SIG-M5 treated with dmso at 0.1 percent for 504 hours (cell line): ENCODE data around the gene SERINC4.

Experiments
- DNase-seq: peaks from one replicate; lab custom pipeline; 2025; ENCODE audit not compliant: unreplicated experiment; lab: John Stamatoyannopoulos, UW

Gene SERINC4

DNA sequence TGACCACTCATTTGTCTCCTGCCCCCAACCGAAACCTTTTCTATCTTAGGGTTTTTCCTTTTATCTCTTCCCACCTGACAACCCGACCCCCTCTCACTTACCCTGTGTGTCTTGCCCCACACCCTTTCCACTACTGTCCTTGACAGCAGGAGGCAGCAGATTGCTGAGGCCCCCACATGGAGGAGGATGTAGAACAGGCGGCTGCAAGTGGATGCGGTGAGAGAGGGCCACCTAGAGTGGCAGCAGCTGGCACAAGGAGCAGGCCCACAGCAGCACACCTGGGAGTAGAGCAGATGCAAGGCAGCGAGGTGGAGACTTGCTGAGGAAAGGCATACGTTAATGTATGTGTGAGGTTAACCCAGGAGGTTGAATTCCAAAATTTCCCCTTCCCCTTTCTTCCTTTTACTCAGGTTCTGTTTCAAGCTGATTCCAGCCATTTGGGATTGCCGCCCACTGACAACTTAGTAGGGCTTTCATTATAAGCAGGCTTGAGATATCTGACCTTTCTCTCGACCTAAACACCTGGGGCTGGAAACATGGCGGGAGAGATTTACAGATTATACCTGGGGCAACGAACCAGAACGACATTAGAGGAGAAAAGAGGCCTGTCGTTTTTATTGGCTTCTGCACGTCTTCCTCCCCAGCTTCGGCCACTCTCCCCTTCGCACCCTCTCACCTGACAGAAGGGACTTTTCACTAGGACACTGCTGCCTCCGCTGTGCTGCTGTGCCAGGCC lies 643 bp downstream of the SERINC4 start:
- no peak for DNase-seq

DNA sequence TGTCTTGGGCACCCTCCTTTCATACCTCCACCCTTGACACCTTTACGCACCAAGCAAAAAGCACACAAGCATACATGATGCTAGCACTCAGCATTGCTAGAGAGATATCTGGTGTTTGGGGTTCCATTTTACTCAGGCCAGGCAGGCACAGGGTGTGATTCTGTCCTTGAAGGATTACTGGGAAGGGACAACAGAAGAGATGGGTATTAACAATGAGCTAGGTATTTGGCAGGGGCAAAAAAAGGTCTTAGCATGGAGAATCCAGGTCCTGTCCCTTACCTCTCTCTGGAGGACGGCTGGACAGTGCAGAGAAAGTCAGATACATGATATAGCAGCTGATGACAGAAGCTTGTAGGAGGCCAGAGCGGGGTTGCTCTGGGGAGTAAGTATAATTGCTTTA lies 3.5 kb downstream of the SERINC4 start:
- DNase-seq = no peak

DNA sequence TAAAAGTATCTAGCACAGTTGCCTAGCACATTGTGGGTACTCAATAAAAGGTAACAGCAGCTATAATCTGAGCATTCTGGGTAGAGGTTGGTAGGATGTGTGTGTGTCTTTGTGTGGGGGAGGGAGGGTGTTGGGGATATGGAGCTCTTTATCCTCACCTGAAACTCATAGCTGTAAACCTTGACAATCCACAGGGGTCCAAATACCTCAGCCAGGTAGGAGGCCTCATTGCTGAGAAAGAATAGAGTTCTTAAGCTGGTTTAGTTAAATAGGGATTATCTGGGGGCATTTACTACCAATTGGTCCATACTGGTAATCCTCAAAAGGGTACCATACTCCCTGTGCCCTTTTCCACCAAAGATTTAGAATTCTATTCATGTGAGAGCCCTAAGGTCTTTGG lies 4.0 kb downstream of the SERINC4 start:
- DNase-seq = no peak

DNA sequence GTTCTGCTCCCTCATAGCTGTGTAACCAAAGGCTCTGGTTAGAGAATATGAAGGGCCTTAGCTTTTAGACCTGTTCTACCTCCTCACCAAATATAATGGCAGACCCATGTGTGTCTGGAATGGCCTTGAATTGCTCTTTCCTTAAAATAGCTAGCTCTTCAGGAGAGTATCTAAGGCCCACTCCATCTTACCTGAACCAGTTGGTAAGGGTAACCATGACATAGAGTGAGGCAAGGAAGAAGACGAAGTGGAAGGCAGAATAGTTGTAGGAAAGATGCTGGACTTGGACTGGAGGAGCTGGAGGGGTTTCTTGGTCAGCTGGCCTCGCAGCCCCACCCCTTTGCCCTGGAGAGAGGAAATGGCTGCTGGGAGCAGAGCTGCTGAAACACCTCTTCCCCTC lies 4.8 kb downstream of the SERINC4 start:
- no peak for DNase-seq

DNA sequence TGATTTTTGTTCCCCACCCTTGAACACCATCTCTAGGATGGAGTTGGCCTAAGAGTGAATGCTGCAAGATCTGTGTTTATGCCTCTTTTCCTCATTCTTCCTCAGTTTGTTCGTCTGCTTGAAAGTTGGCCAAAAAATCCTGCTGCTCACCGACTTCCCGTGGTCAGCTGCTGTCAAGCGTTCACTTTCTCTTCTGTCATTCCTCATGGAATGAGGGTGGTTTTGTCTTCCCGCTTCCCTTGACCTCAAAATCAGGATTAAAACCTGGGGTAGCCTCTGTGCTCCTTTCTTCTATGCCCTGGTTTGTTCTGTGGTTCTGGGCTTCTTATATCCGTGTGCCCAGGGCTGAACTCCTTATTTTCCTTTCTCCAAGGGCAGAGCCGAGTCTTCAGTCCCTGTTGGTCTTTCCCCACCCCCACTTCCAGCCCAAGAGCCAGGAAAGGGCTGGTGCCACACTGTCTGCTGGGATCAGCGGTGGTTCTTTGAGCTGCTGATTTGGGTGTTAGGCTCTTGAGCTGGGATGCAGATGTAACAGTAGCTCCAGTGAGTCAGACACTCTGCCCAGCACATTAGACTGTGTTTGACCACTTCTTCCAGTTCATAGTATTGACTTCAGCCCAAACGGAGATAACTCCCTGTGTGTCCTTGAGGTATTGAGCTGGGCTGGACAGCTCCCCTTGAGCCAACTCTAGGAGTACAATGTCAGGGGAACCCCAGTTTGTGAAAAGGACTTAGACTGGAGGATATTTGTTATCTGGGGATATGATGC lies 5.6 kb downstream of the SERINC4 start:
- DNase-seq = no peak

DNA sequence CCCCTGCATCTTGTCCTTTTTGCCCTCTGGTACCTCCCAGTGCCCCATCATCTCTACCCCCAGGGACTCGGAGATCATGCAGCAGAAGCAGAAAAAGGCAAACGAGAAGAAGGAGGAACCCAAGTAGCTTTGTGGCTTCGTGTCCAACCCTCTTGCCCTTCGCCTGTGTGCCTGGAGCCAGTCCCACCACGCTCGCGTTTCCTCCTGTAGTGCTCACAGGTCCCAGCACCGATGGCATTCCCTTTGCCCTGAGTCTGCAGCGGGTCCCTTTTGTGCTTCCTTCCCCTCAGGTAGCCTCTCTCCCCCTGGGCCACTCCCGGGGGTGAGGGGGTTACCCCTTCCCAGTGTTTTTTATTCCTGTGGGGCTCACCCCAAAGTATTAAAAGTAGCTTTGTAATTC lies 6.4 kb downstream of the SERINC4 start:
- DNase-seq = no peak

DNA sequence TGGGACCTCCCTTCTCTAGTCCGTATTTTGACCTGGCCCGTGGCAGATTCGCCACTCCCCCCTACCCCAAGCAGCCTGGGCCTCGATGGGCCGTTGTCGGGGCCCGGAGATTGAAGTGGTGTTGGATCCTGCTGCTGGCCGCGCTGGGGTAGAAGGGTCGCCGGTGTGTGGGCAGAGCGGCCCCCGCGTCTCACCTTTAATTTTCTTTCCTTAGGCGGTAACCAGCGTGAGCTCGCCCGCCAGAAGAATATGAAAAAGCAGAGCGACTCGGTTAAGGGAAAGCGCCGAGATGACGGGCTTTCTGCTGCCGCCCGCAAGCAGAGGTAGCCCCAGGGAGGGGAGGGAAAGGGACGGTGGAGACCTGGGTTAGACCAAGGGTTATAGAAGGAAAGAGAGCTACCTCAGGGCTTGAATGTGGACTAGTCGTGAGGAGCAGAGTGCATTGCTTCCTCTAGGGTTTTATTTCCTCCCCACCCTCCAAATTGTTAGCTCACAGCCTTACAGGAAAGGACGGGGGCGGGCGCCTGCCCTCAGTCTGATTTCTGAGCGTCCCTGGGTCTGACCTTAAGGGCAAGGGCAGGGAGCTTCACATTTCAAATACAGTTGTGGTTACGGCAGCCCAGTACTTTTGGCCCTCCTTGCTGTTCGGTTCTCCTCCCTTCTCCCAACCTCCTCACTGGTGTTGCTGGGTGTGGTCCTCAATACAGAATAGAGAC lies 7.1 kb downstream of the SERINC4 start:
- DNase-seq = peak; percentile 22

DNA sequence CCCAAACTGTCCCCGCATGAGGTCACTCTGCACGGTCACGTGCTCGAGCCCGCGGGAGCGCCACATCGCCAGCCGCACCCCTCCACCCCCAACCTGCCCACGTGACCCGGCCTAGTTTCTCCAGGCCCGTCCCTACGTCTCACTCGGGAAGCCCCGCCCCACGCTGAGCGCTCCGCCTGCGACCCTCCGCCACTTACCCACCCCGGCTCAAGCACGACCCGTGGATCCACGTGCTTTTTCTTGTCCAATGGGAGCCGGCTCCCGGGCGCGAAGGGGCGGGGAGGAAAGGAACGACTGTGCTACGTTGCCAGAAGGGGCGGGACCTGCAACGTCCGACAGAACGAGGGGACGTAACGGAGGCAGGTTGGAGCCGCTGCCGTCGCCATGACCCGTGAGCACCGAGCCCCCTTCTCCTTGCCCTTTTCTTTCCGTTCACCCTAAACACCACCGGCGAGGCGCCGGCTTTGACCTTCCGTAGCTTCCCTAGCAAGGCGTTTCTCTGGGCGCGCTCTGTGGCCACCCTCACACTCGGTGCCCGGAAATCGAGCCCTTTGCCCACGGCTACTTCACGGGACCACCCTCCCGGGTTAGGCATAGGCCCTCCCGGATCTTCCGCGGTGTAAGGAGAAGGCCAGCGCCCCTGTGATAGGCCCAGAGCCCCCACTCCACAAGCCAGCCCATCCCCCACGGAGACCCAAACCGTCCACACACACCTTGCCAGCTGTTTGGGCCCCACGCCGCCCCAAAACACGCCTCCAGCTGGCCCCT lies 7.8 kb downstream of the SERINC4 start, which contains the start of gene SERF2:
SERF2 (plus strand) TSS at position 328 of the 768 bp plus-strand sequence; CDS start at position 385, 57 bp downstream.
- peak; percentile 96 for DNase-seq

DNA sequence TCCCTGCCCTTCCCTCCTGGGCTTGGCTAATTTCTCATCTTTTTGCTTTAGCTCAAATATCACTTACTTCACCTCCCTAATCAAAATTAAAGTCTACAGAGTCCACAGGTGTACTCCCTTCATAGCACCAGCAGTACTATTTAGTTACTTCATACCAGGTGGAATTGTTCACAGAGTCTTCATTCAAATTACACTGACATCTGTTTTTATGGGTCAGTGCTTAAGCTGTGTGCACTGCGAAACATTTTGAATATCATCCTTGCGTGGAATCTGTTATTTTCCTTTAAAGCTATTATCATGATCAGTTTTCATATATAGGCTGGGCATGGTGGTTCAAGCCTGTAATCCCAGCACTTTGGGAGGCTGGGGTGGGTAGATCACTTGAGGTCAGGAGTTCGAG lies 10.6 kb downstream of the SERINC4 start:
- no peak for DNase-seq

DNA sequence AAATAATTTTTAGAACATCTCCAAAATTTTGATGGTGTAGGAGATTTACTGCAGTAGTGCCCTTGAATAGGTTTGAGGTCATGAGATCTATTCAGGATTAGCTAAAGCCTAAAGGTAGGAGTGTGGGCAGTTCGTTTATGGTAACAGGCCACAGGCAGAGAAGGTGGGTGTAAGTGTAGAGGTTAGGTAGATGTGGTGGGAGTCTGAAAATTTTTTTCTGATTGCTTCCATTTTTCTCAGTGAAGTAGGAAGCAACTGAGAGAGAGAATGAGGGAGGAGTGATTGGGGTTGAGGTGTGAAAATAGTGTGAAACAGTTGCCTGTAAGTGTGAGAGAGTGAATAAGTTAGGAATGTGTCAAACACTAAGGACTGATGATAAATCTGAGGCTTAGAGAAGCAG lies 21.0 kb downstream of the SERINC4 start:
- DNase-seq = no peak

DNA sequence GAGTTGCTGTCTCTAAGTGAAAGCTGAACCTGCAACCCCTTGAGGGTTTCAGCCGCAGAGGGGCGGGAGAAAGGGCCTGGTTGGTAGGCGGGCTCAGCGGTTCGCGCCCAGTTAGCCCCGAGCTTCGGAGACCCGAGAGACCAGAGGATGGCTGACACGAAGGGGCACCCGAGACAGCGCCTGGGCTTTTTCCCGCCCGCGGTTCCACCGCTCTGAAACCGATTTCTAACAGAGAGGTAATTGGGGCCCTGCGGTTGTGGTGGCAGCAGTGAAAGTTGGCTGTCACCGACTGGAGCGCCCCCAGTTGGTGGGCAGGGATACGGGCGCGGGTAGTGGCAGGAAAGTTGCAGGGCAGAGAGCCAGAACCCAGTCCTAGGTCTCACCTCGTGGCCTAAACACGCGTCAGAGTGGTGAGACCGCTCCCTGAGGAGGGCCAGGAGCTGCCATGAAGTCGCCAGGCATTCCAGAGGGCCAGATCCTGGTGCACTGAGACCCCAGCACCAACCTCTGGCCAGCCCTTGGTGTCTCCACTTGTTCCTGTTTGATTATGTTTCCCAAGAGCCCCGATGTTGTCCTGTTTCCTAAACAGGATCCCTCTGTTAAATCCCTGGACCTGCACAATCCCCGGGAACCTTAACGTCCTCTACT lies 22.6 kb downstream of the SERINC4 start:
- peak; percentile 75 for DNase-seq

DNA sequence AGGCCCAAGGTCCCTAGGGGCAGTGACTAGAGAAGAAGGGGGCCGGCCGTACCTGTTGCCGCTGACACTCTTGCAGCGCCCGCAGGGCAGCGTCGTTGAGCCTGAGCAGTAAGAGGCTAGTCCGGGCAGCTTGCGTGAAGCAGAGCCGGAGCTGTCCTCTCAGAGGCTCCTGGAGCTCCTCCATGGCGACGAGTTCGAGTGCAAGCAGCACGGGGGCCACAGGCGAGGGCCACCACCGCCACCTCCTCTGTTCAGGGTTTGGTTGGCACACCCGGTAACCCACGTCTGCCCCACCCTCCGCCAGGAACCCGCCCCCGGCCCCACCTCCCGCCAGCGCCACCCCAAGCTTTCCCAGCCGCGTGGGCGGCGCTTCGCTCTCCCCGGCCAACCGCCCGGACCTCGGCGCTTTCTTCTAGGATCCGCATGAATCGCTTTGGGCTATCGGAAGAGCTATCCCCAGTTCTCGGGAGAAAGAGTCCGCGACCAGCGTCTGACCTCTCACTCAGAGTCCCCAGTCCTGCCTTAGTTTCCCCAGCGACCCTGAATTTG lies 23.2 kb downstream of the SERINC4 start, which contains the start of gene ELL3:
ELL3 (minus strand) TSS at position 249 of the 549 bp plus-strand sequence; CDS start at position 184, 65 bp downstream.
- DNase-seq = peak; percentile 72

DNA sequence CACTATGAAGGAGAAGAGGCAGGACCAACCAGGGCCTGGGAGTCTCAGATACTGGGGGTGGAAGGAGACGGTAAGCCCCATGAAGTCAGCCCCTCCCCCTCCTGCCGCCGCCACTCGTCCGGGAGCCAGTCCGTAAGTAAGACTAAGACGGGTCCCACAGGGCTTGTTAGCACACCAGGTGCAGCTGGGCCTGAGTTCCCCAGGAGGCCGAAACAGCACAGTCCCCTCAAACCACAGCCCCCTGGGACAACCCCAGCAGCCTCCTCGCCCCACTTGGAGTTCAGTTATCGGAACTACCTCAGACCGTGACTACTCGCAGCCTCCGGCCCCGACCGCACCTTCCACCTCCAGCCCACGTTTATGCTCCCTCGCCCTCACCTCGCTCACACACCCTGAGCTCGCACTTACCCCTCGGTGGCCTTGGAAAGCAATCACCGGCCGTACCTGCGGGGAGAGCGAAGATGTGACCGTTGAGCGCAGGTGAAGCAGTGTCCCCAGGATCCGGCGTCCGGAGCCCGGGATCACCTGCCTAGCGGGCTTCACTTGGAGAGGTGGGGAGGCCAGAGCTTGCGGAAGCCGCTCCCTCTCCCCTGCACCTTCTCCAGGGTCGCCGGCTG lies 23.8 kb downstream of the SERINC4 start:
- no peak for DNase-seq

DNA sequence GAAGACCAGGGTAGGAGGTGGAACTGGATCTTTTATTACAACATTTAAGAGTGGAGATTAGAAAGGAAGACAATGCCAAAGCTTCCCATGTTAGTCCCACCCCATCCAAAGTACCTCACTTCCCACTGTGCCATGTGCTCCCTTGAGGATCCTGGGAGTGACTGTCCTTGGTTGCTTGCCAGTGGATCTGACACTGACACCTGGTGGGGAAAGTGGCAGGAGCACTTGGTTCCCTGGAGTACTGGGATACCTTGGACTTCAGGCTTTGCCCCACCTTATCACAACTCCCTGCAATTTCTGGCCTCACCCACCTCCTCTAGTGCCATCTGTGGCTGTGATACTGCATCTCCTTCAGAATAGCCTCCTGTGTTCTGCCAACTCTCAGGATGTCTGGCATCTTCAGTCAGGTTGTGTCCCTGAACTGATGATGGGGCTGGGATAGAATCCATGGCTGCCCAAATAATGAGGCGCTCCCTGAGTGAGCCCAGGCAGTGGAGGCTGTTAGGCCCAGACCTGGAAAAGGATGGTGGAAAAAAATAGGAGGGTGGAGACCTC lies 24.5 kb downstream of the SERINC4 start:
- DNase-seq = no peak

DNA sequence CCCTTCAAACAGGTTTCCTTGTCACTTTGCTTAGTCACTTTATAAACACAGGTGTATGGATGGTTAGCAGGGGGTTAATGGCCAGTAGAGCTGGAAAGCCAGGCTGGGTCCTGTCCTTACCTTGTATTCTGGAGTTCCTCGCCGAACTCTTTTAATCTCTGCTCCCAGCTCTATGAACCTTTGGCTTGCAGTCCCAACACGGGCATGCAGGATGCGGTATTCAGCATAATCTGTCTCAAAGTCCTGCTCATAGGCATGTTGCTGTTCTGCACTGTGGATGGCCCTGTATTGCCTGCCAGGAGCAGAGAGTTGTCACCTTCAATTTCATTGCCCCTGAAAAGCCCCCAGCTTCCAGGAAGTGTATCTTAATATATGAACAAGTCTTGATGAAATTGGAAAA lies 26.0 kb downstream of the SERINC4 start:
- DNase-seq = no peak

DNA sequence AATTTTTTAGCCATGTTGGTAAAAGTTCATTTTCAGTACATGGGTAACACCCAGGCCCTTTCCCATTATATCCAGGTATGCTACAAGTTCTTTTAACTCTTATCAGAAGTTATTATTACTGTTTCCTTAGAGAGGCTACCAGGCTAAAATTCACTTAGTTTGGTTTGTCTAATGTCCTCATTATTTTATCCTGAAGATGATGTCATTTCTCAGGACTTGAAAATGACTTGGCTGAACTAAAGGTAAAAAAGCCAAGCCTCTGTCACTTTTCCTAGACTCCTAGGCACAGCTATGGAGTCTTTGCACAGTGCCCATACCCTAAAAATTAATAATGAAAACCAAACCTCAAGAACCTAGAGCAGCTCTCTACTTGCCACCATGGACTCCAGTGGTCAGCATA lies 27.4 kb downstream of the SERINC4 start:
- no peak for DNase-seq

DNA sequence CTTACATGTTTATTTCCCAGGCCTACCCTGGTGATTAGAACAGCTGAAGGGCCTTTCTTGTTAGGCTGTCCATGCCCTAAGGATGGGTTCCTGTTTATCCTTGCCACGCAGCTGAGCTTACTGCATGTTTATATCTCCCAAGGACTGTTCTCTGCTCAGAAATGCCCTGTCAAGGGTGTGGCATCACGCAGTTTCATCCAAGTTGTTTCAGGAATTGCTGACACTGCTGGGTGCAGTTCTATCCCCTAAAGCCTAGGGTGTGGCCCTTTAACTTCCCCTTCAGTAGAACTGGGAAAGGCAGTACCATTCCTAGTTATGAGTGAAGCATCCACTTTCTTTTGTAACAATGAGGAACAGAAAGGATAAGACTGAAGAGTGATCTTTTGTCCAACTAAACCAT lies 28.2 kb downstream of the SERINC4 start:
- DNase-seq = no peak

DNA sequence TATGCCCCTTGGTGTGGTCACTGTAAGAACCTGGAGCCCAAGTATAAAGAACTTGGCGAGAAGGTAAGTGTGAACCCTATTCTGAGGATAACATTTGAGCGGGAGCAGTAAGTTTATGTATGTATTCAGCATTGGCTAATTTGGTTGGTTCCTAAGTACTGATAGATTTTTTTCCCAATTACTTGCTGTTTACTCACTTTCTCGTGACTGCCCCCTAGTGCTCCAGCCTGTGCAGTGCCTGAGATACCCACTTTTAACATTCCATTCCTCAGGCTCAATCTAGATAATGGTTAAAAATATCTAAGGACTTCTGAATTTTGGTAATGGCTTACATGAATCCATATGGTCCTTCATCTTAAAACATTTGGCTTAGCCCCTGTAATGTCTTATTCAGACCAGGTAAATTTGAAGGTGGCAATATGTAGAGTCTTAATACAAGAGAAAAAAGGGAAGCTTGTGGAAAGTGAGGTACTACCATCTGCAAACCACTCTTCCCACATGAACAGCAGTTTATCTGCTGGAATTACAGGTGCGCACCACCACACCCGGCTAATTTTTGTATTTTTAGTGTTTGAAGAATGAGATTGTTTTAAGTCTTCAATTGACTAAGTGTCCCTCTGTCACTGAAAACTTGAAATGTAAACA lies 30.3 kb downstream of the SERINC4 start:
- peak; percentile 73 for DNase-seq
